Astrocyte (in vitro differentiated cells and primary cell): ENCODE measurements around the gene SCAPER.

Source experiments
- EZH2 ChIP-seq: IDR thresholded peaks from 2 replicates; pipeline ENCODE4 v1.6.1; 2012; ENCODE audit warnings: mild to moderate bottlenecking, low read length, inconsistent platforms; ENCODE audit not compliant: insufficient read depth
- TF ChIP-seq, protein P1 (sequence below): IDR thresholded peaks from 2 replicates; pipeline ENCODE4 v1.5.1; 2011; ENCODE audit warnings: low read depth, mild to moderate bottlenecking, inconsistent platforms, low read length, moderate library complexity; ENCODE audit not compliant: insufficient read depth

DNA sequence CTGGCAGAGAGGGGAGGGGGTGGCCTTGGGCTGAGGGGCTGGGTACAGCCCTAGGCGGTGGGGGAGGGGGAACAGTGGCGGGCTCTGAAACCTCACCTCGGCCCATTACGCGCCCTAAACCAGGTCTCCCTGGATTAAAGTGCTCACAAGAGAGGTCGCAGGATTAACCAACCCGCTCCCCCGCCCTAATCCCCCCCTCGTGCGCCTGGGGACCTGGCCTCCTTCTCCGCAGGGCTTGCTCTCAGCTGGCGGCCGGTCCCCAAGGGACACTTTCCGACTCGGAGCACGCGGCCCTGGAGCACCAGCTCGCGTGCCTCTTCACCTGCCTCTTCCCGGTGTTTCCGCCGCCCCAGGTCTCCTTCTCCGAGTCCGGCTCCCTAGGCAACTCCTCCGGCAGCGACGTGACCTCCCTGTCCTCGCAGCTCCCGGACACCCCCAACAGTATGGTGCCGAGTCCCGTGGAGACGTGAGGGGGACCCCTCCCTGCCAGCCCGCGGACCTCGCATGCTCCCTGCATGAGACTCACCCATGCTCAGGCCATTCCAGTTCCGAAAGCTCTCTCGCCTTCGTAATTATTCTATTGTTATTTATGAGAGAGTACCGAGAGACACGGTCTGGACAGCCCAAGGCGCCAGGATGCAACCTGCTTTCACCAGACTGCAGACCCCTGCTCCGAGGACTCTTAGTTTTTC is 563.6 kb downstream of the SCAPER start:
- TF ChIP-seq, protein P1, sequence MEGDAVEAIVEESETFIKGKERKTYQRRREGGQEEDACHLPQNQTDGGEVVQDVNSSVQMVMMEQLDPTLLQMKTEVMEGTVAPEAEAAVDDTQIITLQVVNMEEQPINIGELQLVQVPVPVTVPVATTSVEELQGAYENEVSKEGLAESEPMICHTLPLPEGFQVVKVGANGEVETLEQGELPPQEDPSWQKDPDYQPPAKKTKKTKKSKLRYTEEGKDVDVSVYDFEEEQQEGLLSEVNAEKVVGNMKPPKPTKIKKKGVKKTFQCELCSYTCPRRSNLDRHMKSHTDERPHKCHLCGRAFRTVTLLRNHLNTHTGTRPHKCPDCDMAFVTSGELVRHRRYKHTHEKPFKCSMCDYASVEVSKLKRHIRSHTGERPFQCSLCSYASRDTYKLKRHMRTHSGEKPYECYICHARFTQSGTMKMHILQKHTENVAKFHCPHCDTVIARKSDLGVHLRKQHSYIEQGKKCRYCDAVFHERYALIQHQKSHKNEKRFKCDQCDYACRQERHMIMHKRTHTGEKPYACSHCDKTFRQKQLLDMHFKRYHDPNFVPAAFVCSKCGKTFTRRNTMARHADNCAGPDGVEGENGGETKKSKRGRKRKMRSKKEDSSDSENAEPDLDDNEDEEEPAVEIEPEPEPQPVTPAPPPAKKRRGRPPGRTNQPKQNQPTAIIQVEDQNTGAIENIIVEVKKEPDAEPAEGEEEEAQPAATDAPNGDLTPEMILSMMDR = no peak
- TF ChIP-seq EZH2 = peak; percentile 83
